Panc1 (cell line): ENCODE results near the gene PLAAT5. TPM values are rescaled to one million over a fixed set of nuclear protein-coding genes. Genes with fewer than 3 reads are reported as not detected.
"Not testable (repeated sequence)": the region's sequence is repeated elsewhere in the genome, so short reads cannot be mapped to it uniquely, and the experiment has no call there.

ENCODE experiments used
- ATAC-seq: fragments of 200-7000 bp; cut with Tn5 transposase; 2 replicates; pipeline ENCODE4 v1.9.1; 2020; ENCODE audit warnings: mild to moderate bottlenecking, moderate library complexity
- BruUV-seq: library from RNA; stranded (reverse); fragments of 400-500 nt; replicated peaks from 2 replicates; lab custom pipeline; 2021; lab: Mats Ljungman, UMichigan
- CTCF ChIA-PET: fragments of 300-600 bp; sonication (Branson Sonifier 250); formaldehyde crosslinking; loops from one replicate; lab custom pipeline; 2022; ENCODE audit warnings: antibody characterized with exemption; lab: Charles Lee
- POLR2A ChIA-PET: fragments of 300-600 bp; sonication (Branson Sonifier 250); formaldehyde crosslinking; loops from one replicate; lab custom pipeline; 2022; ENCODE audit warnings: antibody characterized with exemption; lab: Charles Lee
- DNase-seq: peaks from one replicate; pipeline ENCODE4 v3.0.0-alpha.2; 2010; ENCODE audit warnings: low read depth, low spot score
- H3K27ac ChIP-seq: 2 replicates; pipeline ENCODE4 v1.5.1; 2011; ENCODE audit warnings: mild to moderate bottlenecking, low read length, inconsistent platforms
- H3K27me3 ChIP-seq: fragments of 200-500 bp; sonication (Bioruptor generic); 2 replicates; pipeline ENCODE4 v1.6.0; 2014; ENCODE audit warnings: low read length, inconsistent platforms; ENCODE audit not compliant: control insufficient read depth, insufficient read depth
- H3K36me3 ChIP-seq: fragments of 200-500 bp; sonication (Bioruptor generic); 2 replicates; pipeline ENCODE4 v1.5.1; 2014; ENCODE audit warnings: inconsistent platforms, mild to moderate bottlenecking, low read length, moderate library complexity; ENCODE audit not compliant: control insufficient read depth, insufficient read depth
- H3K4me1 ChIP-seq: 2 replicates; pipeline ENCODE4 v1.5.1; 2011; ENCODE audit warnings: inconsistent platforms, mild to moderate bottlenecking, low read length, moderate library complexity; ENCODE audit not compliant: control insufficient read depth, insufficient read depth
- H3K4me3 ChIP-seq, 2 experiments: 2 replicates each; pipeline ENCODE4 v1.5.1; 2011 to 2012; ENCODE audit warnings: low read depth in 2 of 2, low read length in 2 of 2, mild to moderate bottlenecking in 2 of 2, inconsistent platforms in 1 of 2, moderate library complexity in 1 of 2
- H3K9me3 ChIP-seq: fragments of 200-500 bp; sonication (Bioruptor generic); 2 replicates; pipeline ENCODE4 v1.5.1; 2014; ENCODE audit warnings: low read depth, mild to moderate bottlenecking, inconsistent platforms, low read length, moderate library complexity; ENCODE audit not compliant: control insufficient read depth, insufficient read depth
- POLR2AphosphoS5 ChIP-seq: IDR thresholded peaks from 2 replicates; pipeline ENCODE4 v1.6.1; 2012; ENCODE audit warnings: mild to moderate bottlenecking, low read depth, low read length, moderate library complexity
- SIN3A ChIP-seq: IDR thresholded peaks from 2 replicates; pipeline ENCODE4 v1.6.1; 2012; ENCODE audit warnings: low read depth, mild to moderate bottlenecking, low read length, moderate library complexity, borderline replicate concordance; ENCODE audit not compliant: insufficient read depth
- TCF7L2 ChIP-seq: IDR thresholded peaks from 2 replicates; pipeline ENCODE4 v1.6.1; 2011; ENCODE audit warnings: mild to moderate bottlenecking, low read depth, low read length, inconsistent platforms
- in situ Hi-C: cut with HindIII; loops from 2 replicates; pipeline ENCODE4 v1.10.0; 2016; ENCODE audit warnings: low sequenced_read_pairs, low pct_unique_long_range_greater_than_20kb
- intact Hi-C: fragments of 100-400 bp; cut with micrococcal nuclease; formaldehyde crosslinking; loops from one replicate; pipeline ENCODE4 v1.10.0; 2022; ENCODE audit not compliant: unreplicated experiment
- total RNA-seq: library from RNA; stranded (reverse); gene quantifications from one replicate; pipeline ENCODE4 v1.2.1, GENCODE V29; 2021; ENCODE audit not compliant: unreplicated experiment
- TF ChIP-seq, protein P1 (sequence below), 2 experiments: IDR thresholded peaks; 2 replicates each; pipeline ENCODE4 v1.6.1; 2011 to 2012; ENCODE audit warnings: low read depth in 2 of 2, control low read depth in 1 of 2, low read length in 1 of 2, mild to moderate bottlenecking in 1 of 2, moderate library complexity in 1 of 2; ENCODE audit not compliant: insufficient read depth in 1 of 2
- TF ChIP-seq, protein P2 (sequence below): fragments of 450-650 bp; IDR thresholded peaks from 2 replicates; pipeline ENCODE4 v1.5.1; 2017; ENCODE audit warnings: mild to moderate bottlenecking

The PLAAT5 gene
- total RNA-seq, 1 experiment from 2014 or later = not detected

DNA sequence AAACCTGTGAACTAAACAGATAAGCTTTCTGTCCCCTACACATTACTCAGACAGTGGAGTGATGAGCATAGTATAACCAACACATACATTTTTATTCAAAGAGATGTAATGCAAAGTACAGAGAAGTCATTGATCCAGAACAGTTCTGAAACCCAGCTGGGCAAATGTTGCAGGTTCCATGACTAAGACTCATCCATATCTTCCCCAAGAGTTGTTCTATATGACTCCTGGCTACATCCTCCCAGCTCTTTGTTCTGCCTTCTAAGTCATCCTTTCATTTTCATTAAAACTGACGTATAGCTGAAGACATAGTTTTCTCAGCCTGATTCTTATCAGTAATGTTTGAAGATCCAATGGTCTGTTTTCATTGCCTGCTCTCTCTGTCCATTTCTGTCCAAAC is 47.3 kb downstream of the PLAAT5 start:
- no peak overlapping the region for H3K27ac ChIP-seq
- no peaks in the 10 kb centered on the region for H3K36me3 ChIP-seq
- TF ChIP-seq, protein P1, sequence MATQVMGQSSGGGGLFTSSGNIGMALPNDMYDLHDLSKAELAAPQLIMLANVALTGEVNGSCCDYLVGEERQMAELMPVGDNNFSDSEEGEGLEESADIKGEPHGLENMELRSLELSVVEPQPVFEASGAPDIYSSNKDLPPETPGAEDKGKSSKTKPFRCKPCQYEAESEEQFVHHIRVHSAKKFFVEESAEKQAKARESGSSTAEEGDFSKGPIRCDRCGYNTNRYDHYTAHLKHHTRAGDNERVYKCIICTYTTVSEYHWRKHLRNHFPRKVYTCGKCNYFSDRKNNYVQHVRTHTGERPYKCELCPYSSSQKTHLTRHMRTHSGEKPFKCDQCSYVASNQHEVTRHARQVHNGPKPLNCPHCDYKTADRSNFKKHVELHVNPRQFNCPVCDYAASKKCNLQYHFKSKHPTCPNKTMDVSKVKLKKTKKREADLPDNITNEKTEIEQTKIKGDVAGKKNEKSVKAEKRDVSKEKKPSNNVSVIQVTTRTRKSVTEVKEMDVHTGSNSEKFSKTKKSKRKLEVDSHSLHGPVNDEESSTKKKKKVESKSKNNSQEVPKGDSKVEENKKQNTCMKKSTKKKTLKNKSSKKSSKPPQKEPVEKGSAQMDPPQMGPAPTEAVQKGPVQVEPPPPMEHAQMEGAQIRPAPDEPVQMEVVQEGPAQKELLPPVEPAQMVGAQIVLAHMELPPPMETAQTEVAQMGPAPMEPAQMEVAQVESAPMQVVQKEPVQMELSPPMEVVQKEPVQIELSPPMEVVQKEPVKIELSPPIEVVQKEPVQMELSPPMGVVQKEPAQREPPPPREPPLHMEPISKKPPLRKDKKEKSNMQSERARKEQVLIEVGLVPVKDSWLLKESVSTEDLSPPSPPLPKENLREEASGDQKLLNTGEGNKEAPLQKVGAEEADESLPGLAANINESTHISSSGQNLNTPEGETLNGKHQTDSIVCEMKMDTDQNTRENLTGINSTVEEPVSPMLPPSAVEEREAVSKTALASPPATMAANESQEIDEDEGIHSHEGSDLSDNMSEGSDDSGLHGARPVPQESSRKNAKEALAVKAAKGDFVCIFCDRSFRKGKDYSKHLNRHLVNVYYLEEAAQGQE (IDR thresholded peaks at IDR 0.05; ENCODE audit: insufficient read depth in 1 of 2, low read depth in 2 of 2, low read length in 1 of 2) = no peak
- TF ChIP-seq SIN3A (no peak), POLR2AphosphoS5 (no peak), TCF7L2 (no peak)
- TF ChIP-seq, protein P2, sequence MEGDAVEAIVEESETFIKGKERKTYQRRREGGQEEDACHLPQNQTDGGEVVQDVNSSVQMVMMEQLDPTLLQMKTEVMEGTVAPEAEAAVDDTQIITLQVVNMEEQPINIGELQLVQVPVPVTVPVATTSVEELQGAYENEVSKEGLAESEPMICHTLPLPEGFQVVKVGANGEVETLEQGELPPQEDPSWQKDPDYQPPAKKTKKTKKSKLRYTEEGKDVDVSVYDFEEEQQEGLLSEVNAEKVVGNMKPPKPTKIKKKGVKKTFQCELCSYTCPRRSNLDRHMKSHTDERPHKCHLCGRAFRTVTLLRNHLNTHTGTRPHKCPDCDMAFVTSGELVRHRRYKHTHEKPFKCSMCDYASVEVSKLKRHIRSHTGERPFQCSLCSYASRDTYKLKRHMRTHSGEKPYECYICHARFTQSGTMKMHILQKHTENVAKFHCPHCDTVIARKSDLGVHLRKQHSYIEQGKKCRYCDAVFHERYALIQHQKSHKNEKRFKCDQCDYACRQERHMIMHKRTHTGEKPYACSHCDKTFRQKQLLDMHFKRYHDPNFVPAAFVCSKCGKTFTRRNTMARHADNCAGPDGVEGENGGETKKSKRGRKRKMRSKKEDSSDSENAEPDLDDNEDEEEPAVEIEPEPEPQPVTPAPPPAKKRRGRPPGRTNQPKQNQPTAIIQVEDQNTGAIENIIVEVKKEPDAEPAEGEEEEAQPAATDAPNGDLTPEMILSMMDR = no peak
- peaks cover 7% of the 10 kb centered on the region for H3K27me3 ChIP-seq
- H3K4me1 ChIP-seq = no peaks in the 10 kb centered on the region
- intact Hi-C loops = no loop called here
- ATAC-seq (no peak), DNase-seq (no peak)
- no TSS peak for BruUV-seq
- ChIA-PET CTCF (no interaction called here), POLR2A (no interaction called here)
- in situ Hi-C loops = no loop called here
- no peak overlapping the region for H3K4me3 ChIP-seq
- no peaks in the 10 kb centered on the region for H3K9me3 ChIP-seq

DNA sequence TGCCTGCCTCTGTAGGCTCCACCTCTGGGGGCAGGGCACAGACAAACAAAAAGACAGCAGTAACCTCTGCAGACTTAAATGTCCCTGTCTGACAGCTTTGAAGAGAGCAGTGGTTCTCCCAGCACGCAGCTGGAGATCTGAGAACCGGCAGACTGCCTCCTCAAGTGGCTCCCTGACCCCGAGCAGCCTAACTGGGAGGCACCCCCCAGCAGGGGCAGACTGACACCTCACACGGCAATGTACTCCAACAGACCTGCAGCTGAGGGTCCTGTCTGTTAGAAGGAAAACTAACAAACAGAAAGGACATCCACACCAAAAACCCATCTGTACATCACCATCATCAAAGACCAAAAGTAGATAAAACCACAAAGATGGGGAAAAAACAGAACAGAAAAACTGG is 55.1 kb downstream of the PLAAT5 start:
- H3K4me1 ChIP-seq, BruUV-seq, POLR2A ChIA-PET, in situ Hi-C loops, H3K27me3 ChIP-seq, ATAC-seq, H3K4me3 ChIP-seq, CTCF ChIA-PET, H3K27ac ChIP-seq, intact Hi-C loops, H3K36me3 ChIP-seq, DNase-seq, H3K9me3 ChIP-seq: not testable (repeated sequence)

GRCh38 chr11:63435351-63435750 is 55.6 kb downstream of the PLAAT5 start:
- H3K9me3 ChIP-seq, H3K27me3 ChIP-seq, DNase-seq, H3K36me3 ChIP-seq, H3K27ac ChIP-seq, BruUV-seq, ATAC-seq, H3K4me3 ChIP-seq, in situ Hi-C loops, intact Hi-C loops, H3K4me1 ChIP-seq, CTCF ChIA-PET: not testable (repeated sequence)
- POLR2A ChIA-PET = interaction anchor here (0.5 kb wide), 1 partner anchor 306 kb away, joined by 4 read pairs; no protein-coding TSS in a partner anchor

GRCh38 chr11:63430731-63431130 is 60.2 kb downstream of the PLAAT5 start:
- BruUV-seq, CTCF ChIA-PET, in situ Hi-C loops: not testable (repeated sequence)

More at GRCh38 chr11:63430731-63431130, 60.2 kb downstream of the PLAAT5 start:
- H3K27ac ChIP-seq, intact Hi-C loops, H3K27me3 ChIP-seq, H3K4me3 ChIP-seq, H3K36me3 ChIP-seq, H3K9me3 ChIP-seq, POLR2A ChIA-PET, H3K4me1 ChIP-seq, DNase-seq, ATAC-seq: not testable (repeated sequence)
